Endodermal cell (in vitro differentiated cells): ENCODE measurements around the gene SRGAP1. TPM values are rescaled to one million over a fixed set of nuclear protein-coding genes. Genes with fewer than 3 reads are reported as not detected.

Experiments used
- DNase-seq: peaks from one replicate; pipeline ENCODE4 v3.0.0-alpha.2; 2017
- H3K27ac ChIP-seq: 2 replicates; pipeline ENCODE4 v1.5.1; 2013; ENCODE audit warnings: mild to moderate bottlenecking, low read depth, low read length, moderate library complexity
- H3K27me3 ChIP-seq: 2 replicates; pipeline ENCODE4 v1.6.1; 2013; ENCODE audit warnings: mild to moderate bottlenecking, low read length, moderate library complexity; ENCODE audit not compliant: insufficient read depth, control insufficient read depth, poor library complexity, severe bottlenecking
- H3K36me3 ChIP-seq: 2 replicates; pipeline ENCODE4 v1.7.0; 2013; ENCODE audit warnings: mild to moderate bottlenecking, low read length, moderate library complexity; ENCODE audit not compliant: control insufficient read depth, insufficient read depth
- H3K4me1 ChIP-seq: one replicate; pipeline ENCODE4 v1.7.0; 2013; ENCODE audit warnings: low read length; ENCODE audit not compliant: control insufficient read depth, insufficient read depth
- H3K4me3 ChIP-seq: 2 replicates; pipeline ENCODE4 v1.5.1; 2013; ENCODE audit warnings: mild to moderate bottlenecking, low read length, moderate library complexity
- H3K9ac ChIP-seq: 2 replicates; pipeline ENCODE4 v1.6.1; 2013; ENCODE audit warnings: mild to moderate bottlenecking, low read length, moderate library complexity; ENCODE audit not compliant: poor library complexity, severe bottlenecking; ENCODE audit errors: extremely low read depth
- H3K9me3 ChIP-seq: 2 replicates; pipeline ENCODE4 v1.6.1; 2013; ENCODE audit warnings: mild to moderate bottlenecking, low read length, moderate library complexity; ENCODE audit not compliant: control insufficient read depth
- H3K27ac Mint-ChIP-seq: 2 replicates; pipeline ENCODE4 v1.8.0; 2020; ENCODE audit warnings: mixed read lengths
- H3K27me3 Mint-ChIP-seq: 2 replicates; pipeline ENCODE4 v1.8.0; 2021; ENCODE audit warnings: mild to moderate bottlenecking, mixed read lengths; ENCODE audit not compliant: insufficient read depth
- H3K36me3 Mint-ChIP-seq: 2 replicates; pipeline ENCODE4 v1.8.0; 2020; ENCODE audit warnings: low read depth, mixed read lengths
- H3K4me1 Mint-ChIP-seq: 2 replicates; pipeline ENCODE4 v1.8.0; 2020; ENCODE audit warnings: mixed read lengths
- H3K4me3 Mint-ChIP-seq: 2 replicates; pipeline ENCODE4 v1.8.0; 2020; ENCODE audit warnings: mild to moderate bottlenecking, moderate library complexity, mixed read lengths
- H3K9me3 Mint-ChIP-seq: 2 replicates; pipeline ENCODE4 v1.8.0; 2020; ENCODE audit warnings: mild to moderate bottlenecking, mixed read lengths
- WGBS, 2 experiments: methylation state at CpG; one replicate each; pipeline versions ENCODE4 v1.1.5 to v1.1.7; 2013; ENCODE audit warnings: missing lambda C conversion rate in 2 of 2, mixed read lengths in 1 of 2; ENCODE audit not compliant: insufficient coverage in 1 of 2, insufficient read length in 1 of 2; 5-methylcytosine and 5-hydroxymethylcytosine counted together
- long read RNA-seq, 4 experiments: library from polyadenylated mRNA in 2 of 4; library from RNA in 1 of 4; library from capped mRNA in 1 of 4; stranded (forward) in 3 of 4; unstranded in 1 of 4; transcript quantifications; one replicate each; pipeline ENCODE4 v2.0.0, GENCODE V29; 2020 to 2021; ENCODE audit warnings: inconsistent platforms in 1 of 4
- polyA plus RNA-seq, 2 experiments: library from polyadenylated mRNA; stranded (reverse); fragments of 50-300 nt; gene quantifications; one replicate each; pipeline ENCODE4 v1.2.3, GENCODE V29; 2013
- total RNA-seq, 2 donors: library from RNA; stranded (reverse); fragmentation: NEBNext Ultra II Directional in 1 of 2; extraction: Animal tissue kit (Norgen Biotek cat#: 25700) in 1 of 2; gene quantifications; 2 replicates in 1 of 2; 3 replicates in 1 of 2; pipeline ENCODE4 v1.2.1, GENCODE V29; 2021
- TF ChIP-seq, protein P1 (sequence below): fragments of 200-600 bp; sonication (generic); conservative IDR thresholded peaks from 2 replicates; pipeline ENCODE4 v1.5.0; 2021; ENCODE audit warnings: antibody characterized with exemption, mild to moderate bottlenecking

SRGAP1 gene
- total RNA-seq: 10 to 100 TPM; 10.6 to 13.4 TPM
- 6.4 TPM for polyA plus RNA-seq (2013, experiment 1 of 2)
- 6.2 TPM for polyA plus RNA-seq (2013, experiment 2 of 2)
- long read RNA-seq, experiment 1, partial matches to known transcripts: 1 of 2 reads
- long read RNA-seq, experiment 1, other reads (novel, unspliced or antisense): 1 of 2 reads
- long read RNA-seq, experiment 2, full-length matches to known transcripts: 2 of 9 reads
- long read RNA-seq, experiment 2, partial matches to known transcripts: 3 of 9 reads
- long read RNA-seq, experiment 2, other reads (novel, unspliced or antisense): 4 of 9 reads
- long read RNA-seq, experiment 3, full-length matches to known transcripts: 3 of 14 reads
- long read RNA-seq, experiment 3, partial matches to known transcripts: 9 of 14 reads
- long read RNA-seq, experiment 3, other reads (novel, unspliced or antisense): 2 of 14 reads
- long read RNA-seq, experiment 4, partial matches to known transcripts: 0 of 1 reads
- long read RNA-seq, experiment 4, other reads (novel, unspliced or antisense): 1 of 1 reads

GRCh38 chr12:63844391-63845341 is at the start of gene SRGAP1:
Gene SRGAP1 (plus strand): TSS chr12:63844700. CDS start chr12:63844817, 117 bp downstream.
- H3K9ac ChIP-seq: peak within 1 kb of the TSS; percentile 65
- H3K4me3 ChIP-seq: peak within 1 kb of the TSS; percentile 93
- Mint-ChIP-seq H3K36me3 (no peaks in the 10 kb centered on the region), H3K4me1 (peaks cover 25% of the 10 kb centered on the region), H3K27ac (peak within 1 kb of the TSS; percentile 91), H3K27me3 (peaks cover 3% of the 10 kb centered on the region), H3K9me3 (no peaks in the 10 kb centered on the region), H3K4me3 (peak within 1 kb of the TSS; percentile 91)
- H3K4me1 ChIP-seq: peaks cover 1% of the 10 kb centered on the region
- 1 to 2% methylated on average over 21 to 52 of the region's 52 CpGs for WGBS, 2 experiments
- DNase-seq: peak; percentile 87
- no peaks in the 10 kb centered on the region for H3K36me3 ChIP-seq
- H3K27me3 ChIP-seq: no peaks in the 10 kb centered on the region
- H3K9me3 ChIP-seq: no peaks in the 10 kb centered on the region
- H3K27ac ChIP-seq: peak within 1 kb of the TSS; percentile 59
- TF ChIP-seq, protein P1, sequence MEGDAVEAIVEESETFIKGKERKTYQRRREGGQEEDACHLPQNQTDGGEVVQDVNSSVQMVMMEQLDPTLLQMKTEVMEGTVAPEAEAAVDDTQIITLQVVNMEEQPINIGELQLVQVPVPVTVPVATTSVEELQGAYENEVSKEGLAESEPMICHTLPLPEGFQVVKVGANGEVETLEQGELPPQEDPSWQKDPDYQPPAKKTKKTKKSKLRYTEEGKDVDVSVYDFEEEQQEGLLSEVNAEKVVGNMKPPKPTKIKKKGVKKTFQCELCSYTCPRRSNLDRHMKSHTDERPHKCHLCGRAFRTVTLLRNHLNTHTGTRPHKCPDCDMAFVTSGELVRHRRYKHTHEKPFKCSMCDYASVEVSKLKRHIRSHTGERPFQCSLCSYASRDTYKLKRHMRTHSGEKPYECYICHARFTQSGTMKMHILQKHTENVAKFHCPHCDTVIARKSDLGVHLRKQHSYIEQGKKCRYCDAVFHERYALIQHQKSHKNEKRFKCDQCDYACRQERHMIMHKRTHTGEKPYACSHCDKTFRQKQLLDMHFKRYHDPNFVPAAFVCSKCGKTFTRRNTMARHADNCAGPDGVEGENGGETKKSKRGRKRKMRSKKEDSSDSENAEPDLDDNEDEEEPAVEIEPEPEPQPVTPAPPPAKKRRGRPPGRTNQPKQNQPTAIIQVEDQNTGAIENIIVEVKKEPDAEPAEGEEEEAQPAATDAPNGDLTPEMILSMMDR: no peak

DNA sequence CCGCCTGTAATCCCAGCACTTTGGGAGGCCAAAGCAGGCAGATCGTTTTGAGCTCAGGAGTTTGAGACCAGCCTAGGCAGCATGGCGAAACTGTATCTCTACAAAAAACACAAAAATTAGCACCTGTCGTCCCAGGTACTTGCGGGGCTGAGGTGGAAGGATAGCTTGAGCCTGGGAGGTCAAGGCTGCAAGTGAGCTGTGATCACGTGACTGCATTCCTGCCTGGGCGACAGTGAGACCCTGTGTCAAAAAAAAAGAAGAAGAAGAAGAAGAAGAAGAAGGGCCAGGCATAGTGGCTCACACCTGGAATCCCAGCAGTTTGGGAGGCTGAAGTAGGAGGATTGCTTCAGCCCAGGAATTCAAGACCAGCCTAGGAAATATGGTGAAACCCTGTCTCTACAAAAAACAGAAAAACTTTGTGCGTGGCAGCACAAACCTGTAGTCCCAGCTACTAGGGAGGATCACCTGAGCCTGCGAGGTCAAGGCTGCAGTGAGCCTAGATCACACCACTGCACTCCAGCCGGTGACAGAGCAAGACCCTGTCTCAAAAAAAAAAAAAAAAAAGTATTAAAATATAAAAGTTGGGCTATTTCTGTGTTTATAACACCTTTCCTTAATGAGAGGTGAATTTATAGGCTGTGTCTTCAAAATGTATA is 49.3 kb upstream of the SRGAP1 start:
- 85 to 92% methylated on average over 5 to 9 of the region's 10 CpGs for WGBS, 2 experiments
- Histone ChIP-seq H3K9me3 (no peaks in the 10 kb centered on the region), H3K27ac (no peak overlapping the region), H3K4me3 (no peak overlapping the region), H3K4me1 (no peaks in the 10 kb centered on the region), H3K27me3 (no peaks in the 10 kb centered on the region), H3K36me3 (peaks cover 10% of the 10 kb centered on the region), H3K9ac (no peak overlapping the region)
- H3K9me3 Mint-ChIP-seq: no peaks in the 10 kb centered on the region
- H3K4me3 Mint-ChIP-seq: no peak overlapping the region
- H3K36me3 Mint-ChIP-seq: peaks cover 10% of the 10 kb centered on the region
- TF ChIP-seq, protein P1: no peak
- peak; percentile 70 for DNase-seq
- peak overlapping the region; percentile 23 for H3K27ac Mint-ChIP-seq
- no peaks in the 10 kb centered on the region for H3K27me3 Mint-ChIP-seq
- peaks cover 7% of the 10 kb centered on the region for H3K4me1 Mint-ChIP-seq

GRCh38 chr12:63795944-63796343 is 48.6 kb upstream of the SRGAP1 start:
- Histone ChIP-seq H3K9ac (no peak overlapping the region), H3K4me1 (no peaks in the 10 kb centered on the region), H3K36me3 (peaks cover 6% of the 10 kb centered on the region), H3K27ac (no peak overlapping the region), H3K9me3 (no peaks in the 10 kb centered on the region), H3K27me3 (no peaks in the 10 kb centered on the region), H3K4me3 (no peak overlapping the region)
- no peaks in the 10 kb centered on the region for H3K9me3 Mint-ChIP-seq
- H3K36me3 Mint-ChIP-seq: peaks cover 2% of the 10 kb centered on the region
- peaks cover 7% of the 10 kb centered on the region for H3K4me1 Mint-ChIP-seq
- H3K27me3 Mint-ChIP-seq: no peaks in the 10 kb centered on the region
- H3K4me3 Mint-ChIP-seq: no peak overlapping the region
- 93 to 94% methylated on average over 6 of the region's 6 CpGs for WGBS, 2 experiments
- no peak for DNase-seq
- TF ChIP-seq, protein P1: no peak
- no peak overlapping the region for H3K27ac Mint-ChIP-seq
